HG03520 (cell line): ENCODE data around the gene PLB1.
"Not testable (repeated sequence)": the region's sequence is repeated elsewhere in the genome, so short reads cannot be mapped to it uniquely, and the experiment has no call there.

Experiments
- ATAC-seq: cut with Tn5 transposase; IDR thresholded peaks from one replicate; pipeline ENCODE4 v1.9.1; 2021; ENCODE audit warnings: mild to moderate bottlenecking, moderate library complexity; ENCODE audit not compliant: unreplicated experiment

The PLB1 gene

DNA sequence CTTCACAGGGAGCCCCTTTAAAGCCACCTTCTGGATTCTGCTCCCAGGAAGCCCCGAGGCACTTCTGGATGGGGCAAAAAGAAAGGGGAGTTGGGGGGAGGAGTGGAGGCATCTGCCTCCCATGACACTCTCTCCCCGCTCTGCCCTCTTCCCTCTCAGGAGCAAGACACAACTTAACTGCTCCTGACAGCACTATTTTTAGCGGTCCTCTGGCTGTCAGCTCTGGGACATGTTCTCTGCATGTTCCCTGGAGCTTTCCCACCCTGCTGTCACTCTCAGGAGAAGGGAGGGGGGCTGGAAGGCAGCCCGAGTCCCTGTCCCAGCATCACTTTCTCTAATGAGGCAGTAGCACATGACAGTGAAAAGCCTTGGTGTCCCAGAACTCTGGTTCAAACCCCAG, 32.3 kb downstream of the PLB1 start:
- ATAC-seq: no peak

DNA sequence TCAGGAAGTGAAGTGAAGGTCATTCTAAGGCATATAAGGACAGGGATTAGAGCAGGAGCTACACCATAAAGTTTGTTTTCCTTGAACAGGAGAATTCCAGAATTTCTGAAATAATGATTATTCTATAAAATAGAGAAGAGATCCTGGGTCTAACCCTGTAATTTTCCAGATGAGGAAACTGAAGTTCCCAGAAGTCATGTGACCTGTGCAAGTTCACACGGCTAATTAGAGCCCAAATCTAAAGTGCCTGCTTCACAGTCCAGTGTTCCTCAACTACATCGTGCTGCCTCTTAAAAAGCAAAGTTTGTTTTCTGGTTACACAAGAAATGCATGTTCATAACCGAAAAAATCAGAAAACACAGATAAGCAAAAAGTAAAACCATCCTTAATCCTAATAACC, 34.9 kb downstream of the PLB1 start:
- no peak for ATAC-seq

DNA sequence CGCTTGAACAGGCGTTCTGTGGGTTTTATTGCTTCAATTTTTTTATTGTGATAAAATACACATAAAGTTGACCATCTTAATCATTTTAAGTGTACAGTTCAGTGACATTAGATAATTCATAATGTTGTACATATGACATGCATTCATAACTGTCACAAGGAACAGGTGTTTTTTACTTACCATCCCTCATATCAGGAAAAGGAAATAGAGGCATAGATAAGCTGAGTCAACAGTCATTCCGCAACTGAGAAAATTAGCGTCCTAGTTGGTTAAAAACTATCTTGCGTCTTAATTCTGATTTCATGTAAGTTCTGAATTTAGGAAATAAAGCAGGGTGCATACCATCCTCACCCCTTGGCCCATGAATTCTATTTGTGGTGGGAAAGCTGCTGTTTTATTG, 36.5 kb downstream of the PLB1 start:
- ATAC-seq: no peak

DNA sequence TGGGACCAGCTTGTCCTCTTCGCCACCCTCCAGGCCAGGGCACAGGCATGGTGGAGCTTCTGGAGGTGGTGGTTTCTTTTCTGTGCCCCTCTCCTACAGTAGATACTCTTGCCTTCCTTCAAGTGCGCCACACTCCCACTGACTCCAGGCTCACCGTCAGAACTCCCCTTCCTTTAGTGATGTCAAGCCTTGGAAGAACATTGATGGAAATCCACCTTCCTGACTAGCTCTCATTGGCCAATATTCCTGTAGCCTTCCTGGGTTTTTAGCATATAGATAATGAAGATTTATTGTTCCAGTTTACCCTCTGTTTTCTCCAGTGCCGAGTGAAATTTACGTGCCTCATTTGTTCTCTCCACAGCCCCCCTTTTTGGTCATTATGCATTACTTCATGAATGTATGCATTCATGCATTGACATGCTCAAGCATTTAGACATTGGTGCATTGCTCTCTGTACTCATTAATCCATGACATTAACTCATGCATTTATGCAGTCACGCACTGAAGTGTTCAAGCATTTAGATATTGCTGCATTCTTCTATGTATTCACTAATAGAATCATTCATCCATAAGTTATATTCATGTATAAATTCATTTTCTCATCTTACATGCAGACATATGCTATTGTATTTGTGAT, 37.3 kb downstream of the PLB1 start:
- no peak for ATAC-seq

DNA sequence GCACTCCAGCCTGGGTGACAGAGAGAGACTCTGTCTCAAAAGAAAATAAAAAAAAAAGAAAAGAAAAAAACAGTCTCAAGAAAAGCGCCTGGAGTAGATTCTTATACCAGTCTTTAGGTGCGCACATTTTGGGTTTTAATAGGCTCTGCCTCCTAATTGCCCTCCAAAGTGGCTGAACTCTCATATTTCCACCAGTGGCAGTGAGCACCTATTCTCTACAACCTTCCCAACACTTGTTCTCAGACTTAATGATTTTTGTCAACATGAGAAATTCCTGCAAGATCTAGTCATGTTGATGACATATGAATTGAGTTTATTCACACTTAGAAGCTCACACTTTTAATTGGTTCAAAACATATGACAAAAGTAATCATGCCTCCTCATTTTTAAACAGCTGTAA, 39.0 kb downstream of the PLB1 start:
- ATAC-seq: no peak

DNA sequence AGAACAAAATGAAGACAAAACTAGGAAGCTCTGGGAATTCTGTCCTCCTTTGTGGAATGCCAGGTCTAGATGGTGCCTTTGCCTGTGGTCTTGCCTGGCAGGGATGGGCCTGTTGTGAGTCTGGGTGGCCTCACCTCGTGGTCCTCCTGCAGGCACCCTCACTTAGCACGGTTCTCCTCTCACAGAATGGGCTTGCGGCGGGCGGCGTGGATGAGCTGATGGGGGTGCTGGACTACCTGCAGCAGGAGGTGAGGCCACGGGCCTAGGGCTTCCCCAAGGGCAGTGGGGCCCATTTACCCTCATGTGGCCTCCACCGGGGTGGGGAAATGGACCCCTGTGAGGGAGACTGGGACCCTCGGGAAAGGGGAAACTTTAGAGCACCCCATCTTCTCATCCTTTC, 42.3 kb downstream of the PLB1 start:
- no peak for ATAC-seq

DNA sequence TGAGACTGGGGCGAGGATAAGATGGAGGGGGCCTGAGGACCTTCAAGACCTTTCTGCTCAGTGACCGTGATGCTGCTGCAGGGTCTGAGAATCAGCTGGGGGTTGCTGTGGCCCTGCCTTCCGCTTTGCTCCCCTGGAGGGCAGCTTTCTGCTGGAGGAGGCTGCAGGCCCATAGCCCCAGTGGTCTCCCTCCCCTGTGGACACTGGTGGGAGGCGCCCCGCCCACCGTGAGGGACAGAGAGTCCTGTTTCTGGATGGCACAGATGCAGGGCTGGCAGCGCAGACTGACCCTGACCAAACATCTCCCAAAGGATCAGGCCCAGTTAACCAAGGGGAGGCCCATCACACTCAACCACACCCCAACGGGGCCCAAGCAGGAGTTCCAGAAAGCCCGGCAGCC, 42.8 kb downstream of the PLB1 start:
- no peak for ATAC-seq

DNA sequence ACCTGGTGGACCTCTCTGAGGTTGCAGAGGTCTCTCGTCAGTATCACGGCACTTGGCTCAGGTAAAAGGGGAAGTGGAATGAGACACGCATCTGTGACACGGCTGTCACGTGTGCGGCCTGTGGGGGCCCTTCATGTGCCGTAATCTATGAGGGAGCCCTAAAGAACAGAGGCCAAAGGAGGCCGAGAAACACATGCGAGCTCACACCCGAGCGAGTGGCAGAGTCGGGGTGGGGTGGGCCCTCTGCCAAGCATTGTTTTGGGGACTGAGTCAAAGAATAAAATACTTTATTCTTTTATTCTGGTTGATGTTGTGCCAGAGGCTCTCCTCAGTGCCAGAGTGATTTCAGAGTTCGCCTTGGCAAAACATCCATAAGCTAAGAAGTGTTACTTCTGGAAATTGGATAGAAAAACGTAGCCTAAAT, 43.3 kb downstream of the PLB1 start:
- no peak for ATAC-seq

DNA sequence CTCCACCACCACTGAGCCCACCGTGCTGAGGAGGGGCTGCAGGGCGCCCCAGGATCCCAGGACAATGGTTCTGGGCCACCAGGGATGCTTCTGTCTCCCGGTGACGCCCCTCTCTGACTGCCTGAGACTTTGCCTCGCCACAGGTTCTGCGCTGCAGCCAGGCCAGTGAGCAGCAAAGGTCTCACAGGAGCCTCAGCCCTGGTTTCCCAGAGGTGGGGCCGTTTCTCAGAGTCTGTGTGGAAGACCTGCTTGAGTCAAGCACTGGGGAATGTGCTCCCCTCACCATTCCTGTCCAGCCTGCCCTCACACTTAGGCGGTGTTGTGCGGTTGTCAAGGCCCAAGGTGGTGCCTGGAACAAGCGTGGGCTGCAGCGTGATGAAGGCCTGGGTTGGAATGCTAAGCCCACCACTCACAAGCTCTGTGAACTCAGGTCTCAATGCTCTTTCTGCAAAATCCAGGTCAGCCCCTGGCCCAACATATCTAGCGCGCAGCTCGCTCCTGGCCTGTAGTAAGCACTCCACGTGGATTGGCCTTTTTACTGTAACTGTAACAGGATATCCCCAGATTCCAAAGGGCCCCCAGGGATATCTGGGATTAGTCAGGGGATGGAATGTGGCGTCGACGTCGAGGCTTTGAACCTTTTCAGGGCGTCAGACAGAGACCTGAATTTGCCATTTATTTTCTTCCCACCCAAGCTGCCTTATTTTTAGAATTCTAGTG, 47.6 kb downstream of the PLB1 start:
- no peak for ATAC-seq

DNA sequence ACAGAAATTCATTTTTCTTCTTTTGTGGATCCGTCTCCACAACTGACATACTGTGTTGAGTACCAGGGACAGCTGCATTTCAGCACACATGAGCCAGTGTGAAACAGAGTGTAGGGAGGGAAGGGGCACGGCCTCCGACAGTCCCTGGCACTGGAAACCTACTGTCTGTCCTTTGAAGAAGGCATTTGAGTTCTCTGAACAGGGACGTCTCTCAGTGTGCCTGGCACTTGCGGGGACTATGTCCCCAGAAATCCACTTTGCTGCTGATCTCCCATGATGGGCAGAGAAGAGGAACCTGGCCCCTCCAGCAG, 48.1 kb downstream of the PLB1 start:
- no peak for ATAC-seq

DNA sequence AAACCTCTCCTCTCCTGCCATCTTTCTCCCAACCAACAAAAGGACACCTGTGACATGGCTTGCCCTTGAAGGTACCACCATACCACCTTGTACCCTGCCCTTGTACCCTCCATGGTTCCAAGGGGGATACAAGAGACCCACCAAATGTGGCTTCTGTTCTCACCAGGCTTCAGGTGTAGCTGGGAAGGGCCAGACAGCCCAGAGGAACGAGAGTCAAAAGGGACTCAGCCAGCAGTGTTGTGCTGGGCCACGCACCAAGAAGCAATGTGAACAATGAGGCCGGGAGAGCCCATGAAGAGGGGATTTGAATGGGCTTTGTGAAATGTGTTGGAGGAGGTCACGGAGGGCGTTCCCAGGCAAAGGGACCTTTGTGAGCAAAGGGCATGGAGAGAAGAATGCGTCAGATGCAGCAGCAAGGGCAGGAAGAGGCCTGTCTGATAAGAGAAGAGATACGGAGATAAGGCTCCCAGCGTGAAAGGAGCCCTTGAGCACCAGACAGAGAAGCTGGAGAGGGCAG, 48.6 kb downstream of the PLB1 start:
- no peak for ATAC-seq

DNA sequence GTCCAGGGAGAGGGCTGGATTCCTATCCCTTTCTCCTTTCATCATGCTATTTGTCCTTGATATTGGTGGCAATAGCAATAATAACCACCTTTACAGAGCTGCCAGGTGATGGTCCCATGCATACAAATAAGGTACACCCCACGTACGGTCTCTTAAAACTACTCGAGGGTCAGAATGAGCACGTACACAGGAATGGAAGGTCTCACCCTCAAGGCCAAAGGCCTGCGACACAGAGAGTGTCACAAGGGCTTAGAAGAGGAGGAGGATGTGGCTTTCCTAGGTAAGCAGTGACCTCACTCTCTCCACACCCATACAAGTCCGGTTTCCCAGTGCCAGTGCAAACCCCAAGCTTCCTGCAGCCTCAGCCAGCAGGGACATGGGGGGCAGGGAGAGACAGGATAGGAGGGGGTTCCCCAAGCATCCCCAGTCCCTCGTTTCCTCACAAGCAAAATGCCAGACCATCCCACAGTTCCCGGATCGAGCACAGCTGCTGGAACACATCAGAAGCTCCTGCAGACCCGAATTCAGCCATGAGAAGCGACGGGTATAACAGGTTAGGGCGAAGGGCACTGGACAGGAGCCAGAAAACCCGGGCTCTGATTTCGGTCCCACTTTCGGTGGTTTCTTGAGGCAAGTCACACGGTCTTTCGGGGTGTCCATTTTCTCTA, 49.2 kb downstream of the PLB1 start:
- no peak for ATAC-seq

DNA sequence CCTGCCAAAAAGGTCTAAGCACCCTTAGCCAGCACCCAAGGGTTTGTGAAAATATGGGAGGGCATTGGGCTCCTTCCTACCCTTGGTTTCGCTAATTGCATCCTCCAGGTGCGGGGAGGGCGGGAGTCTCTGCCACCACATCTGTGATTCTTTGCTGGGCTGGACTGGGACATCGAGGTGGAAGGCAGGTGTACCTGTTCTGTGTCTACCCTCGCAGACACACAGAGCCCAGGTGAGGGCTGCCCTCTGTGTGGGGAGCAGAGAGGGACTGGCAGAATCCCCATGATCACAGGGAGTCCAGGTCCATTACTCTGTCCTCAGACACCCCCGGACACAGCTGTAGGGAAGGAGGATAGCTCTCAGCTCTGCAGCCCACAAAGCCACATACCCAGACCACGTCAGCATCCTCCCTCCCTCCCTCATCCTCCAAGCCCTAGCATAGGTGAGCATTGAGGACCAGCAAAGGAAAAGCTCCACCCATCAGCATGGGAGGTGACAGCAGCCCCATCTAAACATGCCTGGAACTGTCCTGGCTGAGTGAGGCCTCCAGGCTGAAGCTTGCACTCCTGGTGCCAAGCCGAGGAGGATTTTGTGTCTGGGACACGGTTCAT, 49.8 kb downstream of the PLB1 start:
- ATAC-seq: no peak

DNA sequence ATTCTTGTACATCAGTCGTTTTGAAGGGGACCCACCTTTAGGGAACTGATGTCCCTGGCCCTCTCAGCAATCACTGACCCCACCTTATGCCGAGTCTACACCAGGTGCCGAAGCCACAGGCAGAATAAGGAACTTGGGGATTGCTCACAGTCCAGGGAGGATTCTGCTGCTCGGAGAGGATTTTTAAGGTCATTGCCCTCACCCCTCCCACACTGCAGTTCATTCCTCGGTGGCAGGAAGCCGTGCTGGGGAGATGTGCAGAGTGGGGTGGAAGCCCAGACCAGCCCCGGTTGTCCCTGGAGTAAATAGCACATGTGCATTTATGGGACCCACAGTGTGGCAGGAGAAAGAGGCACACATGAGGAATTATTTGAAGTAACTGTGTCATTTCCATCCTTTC, 50.4 kb downstream of the PLB1 start:
- no peak for ATAC-seq

DNA sequence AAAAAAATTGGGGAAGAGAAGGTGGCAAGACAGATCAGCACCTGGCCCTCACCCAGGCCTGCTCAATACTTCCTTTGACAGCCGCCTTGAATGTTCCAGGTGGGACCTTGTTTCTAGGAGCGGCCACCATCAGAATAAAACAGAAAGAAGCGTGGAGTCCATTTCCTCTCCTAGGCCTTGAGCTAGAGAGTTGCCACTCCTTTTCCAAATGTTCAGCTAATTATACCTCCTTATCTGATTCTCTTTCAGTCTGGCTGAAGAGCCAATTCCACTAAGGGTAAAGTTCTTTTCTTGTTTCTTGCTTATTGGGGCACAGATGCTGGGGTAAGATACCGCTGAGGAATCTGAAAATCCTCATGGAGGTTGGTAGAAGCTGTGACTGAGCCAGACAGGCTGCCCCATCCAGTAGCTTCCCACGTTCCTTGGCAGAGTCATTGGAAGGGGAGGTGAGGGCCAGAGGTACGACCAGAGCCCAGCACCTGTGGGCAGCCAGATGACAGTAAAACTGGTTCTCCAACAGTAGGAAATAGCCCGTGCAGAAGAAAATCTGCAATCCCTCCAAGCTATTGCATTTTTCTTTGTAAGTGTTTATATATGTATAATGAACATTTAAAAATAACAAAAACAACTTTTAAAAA, 51.5 kb downstream of the PLB1 start:
- ATAC-seq: no peak

DNA sequence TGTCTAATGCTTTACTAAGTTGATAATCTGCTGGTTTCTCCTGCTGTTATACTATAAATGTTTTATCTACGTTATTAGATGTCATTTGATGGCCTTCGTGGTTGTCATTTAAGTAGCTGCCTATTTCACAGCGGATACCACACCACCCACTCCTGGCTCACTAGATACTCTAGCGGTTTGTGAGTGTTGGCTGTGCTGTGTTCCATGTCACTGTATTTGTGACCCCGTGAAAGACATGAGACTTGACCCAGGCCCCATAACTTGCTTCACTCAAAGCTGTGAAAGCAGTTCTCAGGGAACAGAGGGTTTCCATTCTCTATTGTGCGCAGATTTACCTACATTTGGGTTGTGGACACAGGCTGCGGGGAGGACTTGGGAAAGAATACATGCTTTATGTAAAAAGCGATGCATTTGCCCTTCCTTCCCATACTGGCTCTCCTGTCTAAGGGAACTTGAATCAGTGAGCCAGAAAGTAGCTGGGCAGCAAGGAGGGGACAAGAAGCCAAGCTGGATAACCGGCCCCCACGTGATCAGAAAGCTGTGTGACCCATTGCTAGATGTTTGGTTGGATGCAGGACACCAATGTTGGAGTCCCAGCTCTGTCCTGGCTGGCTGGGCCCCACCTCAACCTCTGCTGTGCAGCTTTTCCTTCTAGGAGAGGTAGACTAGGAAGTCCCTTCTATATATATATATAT, 52.2 kb downstream of the PLB1 start:
- ATAC-seq: no peak

DNA sequence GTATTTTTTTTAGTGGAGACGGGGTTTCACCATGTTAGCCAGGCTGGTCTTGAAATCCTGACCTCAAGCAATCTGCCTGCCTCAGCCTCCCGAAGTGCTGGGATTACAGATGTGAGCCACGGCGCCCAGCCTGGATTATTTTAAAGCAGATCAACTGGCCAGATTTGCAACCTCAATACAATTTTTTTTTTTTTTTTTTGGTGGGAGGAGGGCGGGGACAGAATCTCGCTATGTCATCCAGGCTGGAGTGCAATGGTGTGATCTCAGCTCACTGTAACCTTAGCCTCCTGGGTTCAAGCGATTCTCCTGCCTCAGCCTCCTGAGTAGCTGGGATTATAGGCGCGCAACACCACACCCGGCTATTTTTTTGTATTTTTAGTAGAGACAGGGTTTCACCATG, 54.5 kb downstream of the PLB1 start:
- ATAC-seq: not testable (repeated sequence)

DNA sequence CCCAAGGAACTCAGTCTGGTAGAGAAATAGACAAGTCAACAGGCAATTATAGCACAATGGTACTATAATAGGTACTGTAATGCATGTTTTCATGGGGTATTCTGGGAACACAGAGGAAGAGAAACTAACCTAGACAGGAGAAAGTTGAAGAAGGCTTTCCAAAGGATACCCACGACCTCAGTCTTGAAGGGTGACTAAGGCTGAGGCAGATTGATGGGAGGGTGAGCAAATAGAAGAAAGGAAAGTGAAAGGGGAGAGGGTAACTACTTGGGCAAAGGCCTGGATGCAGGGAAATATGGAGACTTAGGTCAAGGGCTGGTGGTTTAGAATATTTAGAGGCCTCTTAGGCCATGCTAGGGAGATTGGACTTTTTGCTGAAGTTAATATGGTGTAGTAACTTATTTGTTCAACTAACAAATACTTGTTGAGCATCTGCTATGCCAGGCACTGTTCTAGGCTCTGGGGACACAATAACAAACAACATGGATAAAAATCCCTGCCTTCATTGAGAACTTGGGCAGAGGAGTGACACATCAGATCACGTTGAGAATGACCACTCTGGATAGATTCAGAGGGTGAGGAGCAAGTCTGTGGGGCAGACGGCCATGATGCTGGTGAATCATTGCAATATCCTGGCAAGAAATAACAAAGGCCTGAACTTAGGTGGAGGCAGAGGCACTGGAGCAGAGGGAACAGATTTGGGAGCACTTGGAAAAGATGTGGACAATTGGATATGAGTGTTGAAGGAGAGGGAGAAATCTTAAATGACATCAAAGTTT, 56.4 kb downstream of the PLB1 start:
- no peak for ATAC-seq

DNA sequence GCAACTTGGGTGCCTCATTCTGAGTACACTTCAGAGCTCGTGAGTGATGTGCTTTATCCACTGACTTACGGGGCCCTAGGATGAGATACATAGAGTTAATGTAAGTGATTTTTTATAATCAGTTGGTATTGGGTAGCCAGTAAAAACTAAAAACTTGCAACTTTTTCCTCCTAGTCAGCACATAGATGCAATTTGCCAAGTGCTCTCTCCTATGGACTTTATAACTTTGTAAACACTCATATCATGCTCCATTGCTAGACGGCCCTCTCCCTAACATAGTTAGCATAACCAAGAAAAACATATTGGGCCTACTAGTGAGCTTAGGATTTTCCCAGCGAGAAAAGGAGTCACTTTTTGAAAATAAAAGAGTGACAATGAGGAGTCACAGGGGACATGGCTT, 60.4 kb downstream of the PLB1 start:
- ATAC-seq: no peak
